RKO (cell line): ENCODE data around the gene NRXN3.
A peak's percentile ranks its signal among the peaks of the same experiment; 100 is the strongest.

Experiments used
- DNase-seq: peaks from one replicate; pipeline ENCODE4 v3.0.0-alpha.2; 2016; ENCODE audit warnings: low spot score

Gene NRXN3

GRCh38 chr14:79822034-79822433, 1651.9 kb downstream of the NRXN3 start:
- no peak for DNase-seq

- DNase-seq = no peak
Observed at GRCh38 chr14:79825046-79825521, 1654.9 kb downstream of the NRXN3 start.

GRCh38 chr14:79826362-79826761, 1656.2 kb downstream of the NRXN3 start:
- no peak for DNase-seq

GRCh38 chr14:79829405-79830166, 1659.4 kb downstream of the NRXN3 start:
- no peak for DNase-seq

GRCh38 chr14:79831195-79831892, 1661.2 kb downstream of the NRXN3 start:
- no peak for DNase-seq

- no peak for DNase-seq
Observed at GRCh38 chr14:79833781-79834180, 1663.6 kb downstream of the NRXN3 start.

- no peak for DNase-seq
Observed at GRCh38 chr14:79834868-79835267, 1664.7 kb downstream of the NRXN3 start.

- no peak for DNase-seq
Observed at GRCh38 chr14:79836577-79836976, 1666.4 kb downstream of the NRXN3 start.

GRCh38 chr14:79837699-79838098, 1667.5 kb downstream of the NRXN3 start:
- no peak for DNase-seq

- DNase-seq = no peak
Observed at GRCh38 chr14:79840103-79840502, 1669.9 kb downstream of the NRXN3 start.

- no peak for DNase-seq
Observed at GRCh38 chr14:79840831-79841230, 1670.7 kb downstream of the NRXN3 start.

- DNase-seq = no peak
Observed at GRCh38 chr14:79841433-79841832, 1671.3 kb downstream of the NRXN3 start.

- DNase-seq = peak; percentile 14
Observed at GRCh38 chr14:79842270-79842669, 1672.1 kb downstream of the NRXN3 start.

GRCh38 chr14:79852950-79853744, 1683.0 kb downstream of the NRXN3 start:
- DNase-seq = no peak

- no peak for DNase-seq
Observed at GRCh38 chr14:79855789-79856188, 1685.6 kb downstream of the NRXN3 start.

- no peak for DNase-seq
Observed at GRCh38 chr14:79856381-79856780, 1686.2 kb downstream of the NRXN3 start.

GRCh38 chr14:79861111-79861510, 1690.9 kb downstream of the NRXN3 start:
- no peak for DNase-seq

GRCh38 chr14:79862045-79862444, 1691.9 kb downstream of the NRXN3 start:
- DNase-seq = no peak

- no peak for DNase-seq
Observed at GRCh38 chr14:79871136-79871535, 1701.0 kb downstream of the NRXN3 start.

- DNase-seq = no peak
Observed at GRCh38 chr14:79878229-79878628, 1708.1 kb downstream of the NRXN3 start.

GRCh38 chr14:79878785-79879184, 1708.6 kb downstream of the NRXN3 start:
- DNase-seq = no peak

- no peak for DNase-seq
Observed at GRCh38 chr14:79881299-79881698, 1711.1 kb downstream of the NRXN3 start.

GRCh38 chr14:79890527-79890926, 1720.4 kb downstream of the NRXN3 start:
- DNase-seq = no peak
